ENCODE data around the gene XYLT1. TPM values are rescaled to one million over a fixed set of nuclear protein-coding genes. Genes with fewer than 3 reads are reported as not detected.
A peak's percentile ranks its signal among the peaks of the same experiment; 100 is the strongest.

The XYLT1 gene
- polyA plus RNA-seq, 1 of the 3 experiments (the other 2 are of a cell fraction): 17.6 TPM

DNA sequence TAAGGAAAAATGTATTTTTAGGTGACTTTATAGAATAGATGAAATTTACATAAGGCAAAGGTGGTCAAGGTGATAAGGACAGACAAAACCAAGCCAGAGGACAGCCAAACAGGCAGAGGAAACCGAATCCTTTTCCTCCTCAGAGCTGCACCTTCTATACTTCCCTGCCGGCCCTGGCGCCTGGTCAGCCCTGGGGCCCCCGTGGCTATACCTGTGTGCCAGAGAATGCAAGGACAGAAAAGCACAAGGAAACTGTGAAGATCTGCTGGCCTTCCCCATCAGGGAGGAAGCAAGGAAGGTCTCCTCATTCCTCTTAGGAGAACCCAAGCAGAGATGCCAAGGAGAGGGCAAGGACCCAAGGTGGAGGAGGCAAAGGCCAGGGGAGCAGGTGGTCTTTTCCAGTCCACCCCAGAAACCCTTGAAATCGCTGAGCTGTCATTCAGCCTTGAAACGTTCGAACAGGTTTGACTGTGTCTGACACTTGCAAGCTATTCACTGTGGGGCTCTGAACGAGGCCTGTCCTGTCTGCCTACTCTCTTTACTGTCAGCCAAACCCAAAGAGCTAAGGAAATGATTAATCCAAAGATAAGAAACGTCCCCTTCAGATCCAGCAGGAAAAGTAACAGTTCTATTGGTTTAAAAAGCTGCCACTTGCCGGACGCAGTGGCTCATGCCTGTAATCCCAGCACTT, 114.4 kb downstream of the XYLT1 start:
- POLR2A ChIA-PET: interaction anchor here (0.6 kb wide), 1 partner anchor 128 kb away, joined by 5 read pairs; no protein-coding TSS in a partner anchor
- no peak for TF ChIP-seq CHD2 (IDR thresholded peaks at IDR 0.05; ENCODE audit: low read length, partially characterized antibody)
- TF ChIP-seq NFIC (IDR thresholded peaks at IDR 0.05; ENCODE audit: borderline replicate concordance): no peak
- no peak for TF ChIP-seq IRF3 (IDR thresholded peaks at IDR 0.05; ENCODE audit: low read depth, low read length)
- TF ChIP-seq ELF1 (IDR thresholded peaks at IDR 0.05): no peak
- no peak for TF ChIP-seq YY1 (IDR thresholded peaks at IDR 0.05; ENCODE audit: low read depth)
- no peak for TF ChIP-seq FOSL2 (IDR thresholded peaks at IDR 0.05; ENCODE audit: borderline replicate concordance, low read depth)
- no peak for TF ChIP-seq GABPA (IDR thresholded peaks at IDR 0.05; ENCODE audit: low read depth)
- TF ChIP-seq MEF2A (IDR thresholded peaks at IDR 0.05; ENCODE audit: borderline replicate concordance, low read depth): no peak
- no peak for TF ChIP-seq TAF1 (IDR thresholded peaks at IDR 0.05; ENCODE audit: borderline replicate concordance, low read depth, low read length)
- TF ChIP-seq, protein P1, sequence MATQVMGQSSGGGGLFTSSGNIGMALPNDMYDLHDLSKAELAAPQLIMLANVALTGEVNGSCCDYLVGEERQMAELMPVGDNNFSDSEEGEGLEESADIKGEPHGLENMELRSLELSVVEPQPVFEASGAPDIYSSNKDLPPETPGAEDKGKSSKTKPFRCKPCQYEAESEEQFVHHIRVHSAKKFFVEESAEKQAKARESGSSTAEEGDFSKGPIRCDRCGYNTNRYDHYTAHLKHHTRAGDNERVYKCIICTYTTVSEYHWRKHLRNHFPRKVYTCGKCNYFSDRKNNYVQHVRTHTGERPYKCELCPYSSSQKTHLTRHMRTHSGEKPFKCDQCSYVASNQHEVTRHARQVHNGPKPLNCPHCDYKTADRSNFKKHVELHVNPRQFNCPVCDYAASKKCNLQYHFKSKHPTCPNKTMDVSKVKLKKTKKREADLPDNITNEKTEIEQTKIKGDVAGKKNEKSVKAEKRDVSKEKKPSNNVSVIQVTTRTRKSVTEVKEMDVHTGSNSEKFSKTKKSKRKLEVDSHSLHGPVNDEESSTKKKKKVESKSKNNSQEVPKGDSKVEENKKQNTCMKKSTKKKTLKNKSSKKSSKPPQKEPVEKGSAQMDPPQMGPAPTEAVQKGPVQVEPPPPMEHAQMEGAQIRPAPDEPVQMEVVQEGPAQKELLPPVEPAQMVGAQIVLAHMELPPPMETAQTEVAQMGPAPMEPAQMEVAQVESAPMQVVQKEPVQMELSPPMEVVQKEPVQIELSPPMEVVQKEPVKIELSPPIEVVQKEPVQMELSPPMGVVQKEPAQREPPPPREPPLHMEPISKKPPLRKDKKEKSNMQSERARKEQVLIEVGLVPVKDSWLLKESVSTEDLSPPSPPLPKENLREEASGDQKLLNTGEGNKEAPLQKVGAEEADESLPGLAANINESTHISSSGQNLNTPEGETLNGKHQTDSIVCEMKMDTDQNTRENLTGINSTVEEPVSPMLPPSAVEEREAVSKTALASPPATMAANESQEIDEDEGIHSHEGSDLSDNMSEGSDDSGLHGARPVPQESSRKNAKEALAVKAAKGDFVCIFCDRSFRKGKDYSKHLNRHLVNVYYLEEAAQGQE (IDR thresholded peaks at IDR 0.05; ENCODE audit: low read depth, low read length): no peak
- Histone ChIP-seq H3K4me1 (ENCODE audit: control insufficient read depth in 1 of 2, insufficient read depth in 2 of 2, low read depth in 1 of 2, low read length in 1 of 2) (peaks cover 25 to 51% of the 10 kb centered on the region in 2 experiments), H2AFZ (ENCODE audit: low read depth) (no peak overlapping the region), H3K9me3 (no peaks in the 10 kb centered on the region), H3K27me3 (ENCODE audit: insufficient read depth) (no peaks in the 10 kb centered on the region), H3K4me3 (ENCODE audit: low read depth in 2 of 2, low read length in 1 of 2) (no peak overlapping the region), H3K4me2 (no peak overlapping the region), H3K79me2 (ENCODE audit: insufficient read depth) (peaks cover 100% of the 10 kb centered on the region), H3F3A (replicated peaks; ENCODE audit: insufficient read depth) (peaks cover 24% of the 10 kb centered on the region), H4K20me1 (ENCODE audit: insufficient read depth) (peaks cover 100% of the 10 kb centered on the region), H3K9me2 (no peaks in the 10 kb centered on the region), H3K36me3 (replicated peaks in 1 of 2; ENCODE audit: control insufficient read depth in 1 of 2, insufficient read depth in 2 of 2, low read length in 1 of 2) (peaks cover 0 to 30% of the 10 kb centered on the region in 2 experiments), H3K27ac (ENCODE audit: low read depth in 2 of 2, low read length in 1 of 2) (no peak overlapping the region), H3K9ac (no peak overlapping the region)
- CTCF ChIA-PET: interaction anchor here (1.0 kb wide), 1 partner anchor 495 kb away, joined by 3 read pairs; no protein-coding TSS in a partner anchor
- no peak for DNase-seq
- 71% methylated on average over 8 of the region's 11 CpGs for WGBS (ENCODE audit: low lambda C conversion rate)

GRCh38 chr16:17354685-17355084, 116.1 kb downstream of the XYLT1 start:
- no peak overlapping the region for H3K9ac ChIP-seq
- ChIA-PET CTCF (interaction anchor here (1.2 kb wide), 1 partner anchor 494 kb away, joined by 4 read pairs; no protein-coding TSS in a partner anchor), POLR2A (interaction anchor here (1.2 kb wide), 1 partner anchor 115 kb away, joined by 3 read pairs; no protein-coding TSS in a partner anchor)
- peaks cover 21% of the 10 kb centered on the region for H3F3A ChIP-seq (replicated peaks; ENCODE audit: insufficient read depth)
- no peaks in the 10 kb centered on the region for H3K9me2 ChIP-seq
- H3K4me1 ChIP-seq (ENCODE audit: control insufficient read depth in 1 of 2, insufficient read depth in 2 of 2, low read depth in 1 of 2, low read length in 1 of 2): peaks cover 10 to 36% of the 10 kb centered on the region in 2 experiments; a peak in 3 of 4 replicates
- H3K36me3 ChIP-seq (replicated peaks in 1 of 2; ENCODE audit: control insufficient read depth in 1 of 2, insufficient read depth in 2 of 2, low read length in 1 of 2): peaks cover 0 to 31% of the 10 kb centered on the region in 2 experiments
- H3K4me3 ChIP-seq (ENCODE audit: low read depth in 2 of 2, low read length in 1 of 2): no peak overlapping the region
- H4K20me1 ChIP-seq (ENCODE audit: insufficient read depth): peaks cover 100% of the 10 kb centered on the region
- TF ChIP-seq, protein P2, sequence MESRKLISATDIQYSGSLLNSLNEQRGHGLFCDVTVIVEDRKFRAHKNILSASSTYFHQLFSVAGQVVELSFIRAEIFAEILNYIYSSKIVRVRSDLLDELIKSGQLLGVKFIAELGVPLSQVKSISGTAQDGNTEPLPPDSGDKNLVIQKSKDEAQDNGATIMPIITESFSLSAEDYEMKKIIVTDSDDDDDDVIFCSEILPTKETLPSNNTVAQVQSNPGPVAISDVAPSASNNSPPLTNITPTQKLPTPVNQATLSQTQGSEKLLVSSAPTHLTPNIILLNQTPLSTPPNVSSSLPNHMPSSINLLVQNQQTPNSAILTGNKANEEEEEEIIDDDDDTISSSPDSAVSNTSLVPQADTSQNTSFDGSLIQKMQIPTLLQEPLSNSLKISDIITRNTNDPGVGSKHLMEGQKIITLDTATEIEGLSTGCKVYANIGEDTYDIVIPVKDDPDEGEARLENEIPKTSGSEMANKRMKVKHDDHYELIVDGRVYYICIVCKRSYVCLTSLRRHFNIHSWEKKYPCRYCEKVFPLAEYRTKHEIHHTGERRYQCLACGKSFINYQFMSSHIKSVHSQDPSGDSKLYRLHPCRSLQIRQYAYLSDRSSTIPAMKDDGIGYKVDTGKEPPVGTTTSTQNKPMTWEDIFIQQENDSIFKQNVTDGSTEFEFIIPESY (IDR thresholded peaks at IDR 0.05; ENCODE audit: borderline replicate concordance, low read depth): no peak
- TF ChIP-seq FOSL2 (IDR thresholded peaks at IDR 0.05; ENCODE audit: borderline replicate concordance, low read depth): no peak
- TF ChIP-seq NFIC (IDR thresholded peaks at IDR 0.05; ENCODE audit: borderline replicate concordance): no peak
- TF ChIP-seq USF1 (IDR thresholded peaks at IDR 0.05; ENCODE audit: borderline replicate concordance, low read depth): no peak
- peak overlapping the region in 1 of 2 experiments; percentile 81; a peak in 2 of 4 replicates for H3K27ac ChIP-seq (ENCODE audit: low read depth in 2 of 2, low read length in 1 of 2)
- H3K27me3 ChIP-seq (ENCODE audit: insufficient read depth): no peaks in the 10 kb centered on the region
- WGBS (ENCODE audit: low lambda C conversion rate): 83% methylated on average over 4 of the region's 4 CpGs
- DNase-seq: no peak
- no peaks in the 10 kb centered on the region for H3K9me3 ChIP-seq
- no peak overlapping the region for H2AFZ ChIP-seq (ENCODE audit: low read depth)
- peaks cover 100% of the 10 kb centered on the region for H3K79me2 ChIP-seq (ENCODE audit: insufficient read depth)
- H3K4me2 ChIP-seq: no peak overlapping the region

Measured in SK-N-SH (cell line).